Panc1 (cell line): ENCODE measurements around the gene TMEM184C. TPM values are rescaled to one million over a fixed set of nuclear protein-coding genes. Genes with fewer than 3 reads are reported as not detected.
A peak's percentile ranks its signal among the peaks of the same experiment; 100 is the strongest.

Experiments
- ATAC-seq: fragments of 200-7000 bp; cut with Tn5 transposase; 2 replicates; pipeline ENCODE4 v1.9.1; 2020; ENCODE audit warnings: mild to moderate bottlenecking, moderate library complexity
- BruUV-seq: library from RNA; stranded (reverse); fragments of 400-500 nt; replicated peaks from 2 replicates; lab custom pipeline; 2021; lab: Mats Ljungman, UMichigan
- CTCF ChIA-PET: fragments of 300-600 bp; sonication (Branson Sonifier 250); formaldehyde crosslinking; loops from one replicate; lab custom pipeline; 2022; ENCODE audit warnings: antibody characterized with exemption; lab: Charles Lee
- POLR2A ChIA-PET: fragments of 300-600 bp; sonication (Branson Sonifier 250); formaldehyde crosslinking; loops from one replicate; lab custom pipeline; 2022; ENCODE audit warnings: antibody characterized with exemption; lab: Charles Lee
- DNase-seq: peaks from one replicate; pipeline ENCODE4 v3.0.0-alpha.2; 2010; ENCODE audit warnings: low read depth, low spot score
- H3K27ac ChIP-seq: 2 replicates; pipeline ENCODE4 v1.5.1; 2011; ENCODE audit warnings: mild to moderate bottlenecking, low read length, inconsistent platforms
- H3K27me3 ChIP-seq: fragments of 200-500 bp; sonication (Bioruptor generic); 2 replicates; pipeline ENCODE4 v1.6.0; 2014; ENCODE audit warnings: low read length, inconsistent platforms; ENCODE audit not compliant: control insufficient read depth, insufficient read depth
- H3K36me3 ChIP-seq: fragments of 200-500 bp; sonication (Bioruptor generic); 2 replicates; pipeline ENCODE4 v1.5.1; 2014; ENCODE audit warnings: inconsistent platforms, mild to moderate bottlenecking, low read length, moderate library complexity; ENCODE audit not compliant: control insufficient read depth, insufficient read depth
- H3K4me1 ChIP-seq: 2 replicates; pipeline ENCODE4 v1.5.1; 2011; ENCODE audit warnings: inconsistent platforms, mild to moderate bottlenecking, low read length, moderate library complexity; ENCODE audit not compliant: control insufficient read depth, insufficient read depth
- H3K4me3 ChIP-seq, 2 experiments: 2 replicates each; pipeline ENCODE4 v1.5.1; 2011 to 2012; ENCODE audit warnings: low read depth in 2 of 2, low read length in 2 of 2, mild to moderate bottlenecking in 2 of 2, inconsistent platforms in 1 of 2, moderate library complexity in 1 of 2
- H3K9me3 ChIP-seq: fragments of 200-500 bp; sonication (Bioruptor generic); 2 replicates; pipeline ENCODE4 v1.5.1; 2014; ENCODE audit warnings: low read depth, mild to moderate bottlenecking, inconsistent platforms, low read length, moderate library complexity; ENCODE audit not compliant: control insufficient read depth, insufficient read depth
- POLR2AphosphoS5 ChIP-seq: IDR thresholded peaks from 2 replicates; pipeline ENCODE4 v1.6.1; 2012; ENCODE audit warnings: mild to moderate bottlenecking, low read depth, low read length, moderate library complexity
- SIN3A ChIP-seq: IDR thresholded peaks from 2 replicates; pipeline ENCODE4 v1.6.1; 2012; ENCODE audit warnings: low read depth, mild to moderate bottlenecking, low read length, moderate library complexity, borderline replicate concordance; ENCODE audit not compliant: insufficient read depth
- TCF7L2 ChIP-seq: IDR thresholded peaks from 2 replicates; pipeline ENCODE4 v1.6.1; 2011; ENCODE audit warnings: mild to moderate bottlenecking, low read depth, low read length, inconsistent platforms
- in situ Hi-C: cut with HindIII; loops from 2 replicates; pipeline ENCODE4 v1.10.0; 2016; ENCODE audit warnings: low sequenced_read_pairs, low pct_unique_long_range_greater_than_20kb
- intact Hi-C: fragments of 100-400 bp; cut with micrococcal nuclease; formaldehyde crosslinking; loops from one replicate; pipeline ENCODE4 v1.10.0; 2022; ENCODE audit not compliant: unreplicated experiment
- total RNA-seq: library from RNA; stranded (reverse); gene quantifications from one replicate; pipeline ENCODE4 v1.2.1, GENCODE V29; 2021; ENCODE audit not compliant: unreplicated experiment
- TF ChIP-seq, protein P1 (sequence below): fragments of 450-650 bp; IDR thresholded peaks from 2 replicates; pipeline ENCODE4 v1.5.1; 2017; ENCODE audit warnings: mild to moderate bottlenecking
- TF ChIP-seq, protein P2 (sequence below), 2 experiments: IDR thresholded peaks; 2 replicates each; pipeline ENCODE4 v1.6.1; 2011 to 2012; ENCODE audit warnings: low read depth in 2 of 2, control low read depth in 1 of 2, low read length in 1 of 2, mild to moderate bottlenecking in 1 of 2, moderate library complexity in 1 of 2; ENCODE audit not compliant: insufficient read depth in 1 of 2

TMEM184C gene
- total RNA-seq, 1 experiment from 2014 or later: 26.5 TPM

GRCh38 chr4:147714575-147715401 is 97.6 kb downstream of the TMEM184C start:
- intact Hi-C loops: no loop called here
- in situ Hi-C loops: no loop called here
- ChIA-PET POLR2A (no interaction called here), CTCF (interaction anchor here (0.6 to 1.3 kb wide), 2 partner anchors 9 to 152 kb away, joined by 3 to 6 read pairs; no protein-coding TSS in a partner anchor)
- no TSS peak for BruUV-seq
- no peak overlapping the region for H3K27ac ChIP-seq
- no peak for ATAC-seq
- H3K36me3 ChIP-seq: no peaks in the 10 kb centered on the region; the same call in 1 of the 2 replicates
- peak; percentile 65 for DNase-seq
- no peaks in the 10 kb centered on the region for H3K9me3 ChIP-seq
- no peak overlapping the region for H3K4me3 ChIP-seq
- H3K4me1 ChIP-seq: no peaks in the 10 kb centered on the region
- H3K27me3 ChIP-seq: no peaks in the 10 kb centered on the region
- TF ChIP-seq, protein P1, sequence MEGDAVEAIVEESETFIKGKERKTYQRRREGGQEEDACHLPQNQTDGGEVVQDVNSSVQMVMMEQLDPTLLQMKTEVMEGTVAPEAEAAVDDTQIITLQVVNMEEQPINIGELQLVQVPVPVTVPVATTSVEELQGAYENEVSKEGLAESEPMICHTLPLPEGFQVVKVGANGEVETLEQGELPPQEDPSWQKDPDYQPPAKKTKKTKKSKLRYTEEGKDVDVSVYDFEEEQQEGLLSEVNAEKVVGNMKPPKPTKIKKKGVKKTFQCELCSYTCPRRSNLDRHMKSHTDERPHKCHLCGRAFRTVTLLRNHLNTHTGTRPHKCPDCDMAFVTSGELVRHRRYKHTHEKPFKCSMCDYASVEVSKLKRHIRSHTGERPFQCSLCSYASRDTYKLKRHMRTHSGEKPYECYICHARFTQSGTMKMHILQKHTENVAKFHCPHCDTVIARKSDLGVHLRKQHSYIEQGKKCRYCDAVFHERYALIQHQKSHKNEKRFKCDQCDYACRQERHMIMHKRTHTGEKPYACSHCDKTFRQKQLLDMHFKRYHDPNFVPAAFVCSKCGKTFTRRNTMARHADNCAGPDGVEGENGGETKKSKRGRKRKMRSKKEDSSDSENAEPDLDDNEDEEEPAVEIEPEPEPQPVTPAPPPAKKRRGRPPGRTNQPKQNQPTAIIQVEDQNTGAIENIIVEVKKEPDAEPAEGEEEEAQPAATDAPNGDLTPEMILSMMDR: no peak
- TF ChIP-seq, protein P2, sequence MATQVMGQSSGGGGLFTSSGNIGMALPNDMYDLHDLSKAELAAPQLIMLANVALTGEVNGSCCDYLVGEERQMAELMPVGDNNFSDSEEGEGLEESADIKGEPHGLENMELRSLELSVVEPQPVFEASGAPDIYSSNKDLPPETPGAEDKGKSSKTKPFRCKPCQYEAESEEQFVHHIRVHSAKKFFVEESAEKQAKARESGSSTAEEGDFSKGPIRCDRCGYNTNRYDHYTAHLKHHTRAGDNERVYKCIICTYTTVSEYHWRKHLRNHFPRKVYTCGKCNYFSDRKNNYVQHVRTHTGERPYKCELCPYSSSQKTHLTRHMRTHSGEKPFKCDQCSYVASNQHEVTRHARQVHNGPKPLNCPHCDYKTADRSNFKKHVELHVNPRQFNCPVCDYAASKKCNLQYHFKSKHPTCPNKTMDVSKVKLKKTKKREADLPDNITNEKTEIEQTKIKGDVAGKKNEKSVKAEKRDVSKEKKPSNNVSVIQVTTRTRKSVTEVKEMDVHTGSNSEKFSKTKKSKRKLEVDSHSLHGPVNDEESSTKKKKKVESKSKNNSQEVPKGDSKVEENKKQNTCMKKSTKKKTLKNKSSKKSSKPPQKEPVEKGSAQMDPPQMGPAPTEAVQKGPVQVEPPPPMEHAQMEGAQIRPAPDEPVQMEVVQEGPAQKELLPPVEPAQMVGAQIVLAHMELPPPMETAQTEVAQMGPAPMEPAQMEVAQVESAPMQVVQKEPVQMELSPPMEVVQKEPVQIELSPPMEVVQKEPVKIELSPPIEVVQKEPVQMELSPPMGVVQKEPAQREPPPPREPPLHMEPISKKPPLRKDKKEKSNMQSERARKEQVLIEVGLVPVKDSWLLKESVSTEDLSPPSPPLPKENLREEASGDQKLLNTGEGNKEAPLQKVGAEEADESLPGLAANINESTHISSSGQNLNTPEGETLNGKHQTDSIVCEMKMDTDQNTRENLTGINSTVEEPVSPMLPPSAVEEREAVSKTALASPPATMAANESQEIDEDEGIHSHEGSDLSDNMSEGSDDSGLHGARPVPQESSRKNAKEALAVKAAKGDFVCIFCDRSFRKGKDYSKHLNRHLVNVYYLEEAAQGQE (IDR thresholded peaks at IDR 0.05; ENCODE audit: insufficient read depth in 1 of 2, low read depth in 2 of 2, low read length in 1 of 2): no peak
- no peak for TF ChIP-seq SIN3A
- no peak for TF ChIP-seq TCF7L2
- TF ChIP-seq POLR2AphosphoS5: no peak

DNA sequence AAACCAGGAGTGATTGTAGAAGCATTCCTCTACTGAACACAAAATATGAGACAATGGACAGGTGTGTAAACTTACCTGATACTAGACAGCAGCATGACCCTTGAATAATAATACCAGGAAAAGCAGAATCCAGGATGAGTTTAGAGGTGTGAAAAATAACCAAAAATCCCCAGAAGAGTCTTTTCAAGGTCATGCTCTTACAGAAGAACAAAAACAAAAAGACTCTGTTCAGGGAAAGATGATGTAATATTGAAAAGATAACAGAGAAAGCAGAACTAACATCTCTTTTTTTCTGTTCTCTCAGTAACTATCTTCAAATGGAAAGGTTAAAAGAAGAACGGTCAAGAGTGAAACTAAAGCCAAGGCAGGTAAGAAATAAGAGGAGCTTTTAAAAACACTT is 100.7 kb downstream of the TMEM184C start:
- no peak for ATAC-seq
- no peaks in the 10 kb centered on the region; the same call in 1 of the 2 replicates for H3K36me3 ChIP-seq
- no peaks in the 10 kb centered on the region for H3K27me3 ChIP-seq
- ChIA-PET POLR2A (no interaction called here), CTCF (no interaction called here)
- BruUV-seq: no TSS peak
- no peak overlapping the region for H3K27ac ChIP-seq
- intact Hi-C loops (no loop called here), in situ Hi-C loops (no loop called here)
- DNase-seq: no peak
- no peak for TF ChIP-seq POLR2AphosphoS5
- TF ChIP-seq SIN3A: no peak
- TF ChIP-seq, protein P2 (IDR thresholded peaks at IDR 0.05; ENCODE audit: insufficient read depth in 1 of 2, low read depth in 2 of 2, low read length in 1 of 2): no peak
- no peak for TF ChIP-seq TCF7L2
- TF ChIP-seq, protein P1: no peak
- no peaks in the 10 kb centered on the region for H3K4me1 ChIP-seq
- H3K4me3 ChIP-seq: no peak overlapping the region
- H3K9me3 ChIP-seq: no peaks in the 10 kb centered on the region
